GM12878 (cell line): Measurements from ENCODE around the gene S100A6. TPM values are rescaled to one million over a fixed set of nuclear protein-coding genes. Genes with fewer than 3 reads are reported as not detected.

Source experiments
- ATAC-seq: fragments of 200-7000 bp; cut with Tn5 transposase; 3 replicates; pipeline ENCODE4 v1.9.1; 2020; ENCODE audit warnings: mild to moderate bottlenecking, moderate library complexity
- BruUV-seq: library from RNA; stranded (reverse); fragments of 400-500 nt; replicated peaks from 2 replicates; lab custom pipeline; 2021; lab: Mats Ljungman, UMichigan
- CTCF ChIA-PET: fragments of 300-600 bp; sonication (Branson Sonifier 250); formaldehyde crosslinking; extraction: SDS; loops from one replicate; lab custom pipeline; 2021; ENCODE audit warnings: inconsistent platforms; lab: Yijun Ruan, JAX
- POLR2A ChIA-PET: fragments of 350-600 bp; formaldehyde crosslinking; extraction: SDS; loops from one replicate; lab custom pipeline; 2021; ENCODE audit warnings: inconsistent platforms; lab: Charles Lee
- RAD21 ChIA-PET: fragments of 300-600 bp; sonication (Branson Sonifier 250); formaldehyde crosslinking; loops from one replicate; lab custom pipeline; 2023; ENCODE audit warnings: antibody characterized with exemption; ENCODE audit not compliant: unreplicated experiment; lab: Charles Lee
- SMC1A ChIA-PET: fragments of 300-600 bp; sonication (Branson Sonifier 250); formaldehyde crosslinking; loops from one replicate; lab custom pipeline; 2023; ENCODE audit not compliant: unreplicated experiment, uncharacterized antibody; lab: Charles Lee
- DNase-seq: peaks from one replicate; pipeline ENCODE4 v3.0.0-alpha.2; 2011; ENCODE audit warnings: low read depth, low spot score
- FAIRE-seq: peaks from 3 replicates; lab custom pipeline; 2011; peaks lifted over from hg19 to GRCh38; lab: Jason Lieb, UNC
- H2AFZ ChIP-seq: 2 replicates; pipeline ENCODE4 v1.6.0; 2011; ENCODE audit warnings: low read depth, low read length, control low read depth; ENCODE audit not compliant: control insufficient read depth
- H3K27ac ChIP-seq: 2 replicates; pipeline ENCODE4 v1.5.1; 2011; ENCODE audit warnings: control low read depth; ENCODE audit not compliant: control insufficient read depth, insufficient read depth
- H3K27me3 ChIP-seq, 2 experiments: replicated peaks in 1 of 2; 2 replicates each; pipeline versions ENCODE4 v1.6.0 to v1.6.1; 2011; ENCODE audit warnings: low read length in 1 of 2; ENCODE audit not compliant: control insufficient read depth in 2 of 2, insufficient read depth in 2 of 2
- H3K36me3 ChIP-seq, 2 experiments: 2 replicates each; pipeline ENCODE4 v1.5.1; 2011; ENCODE audit warnings: low read length in 1 of 2; ENCODE audit not compliant: control insufficient read depth in 2 of 2, insufficient read depth in 2 of 2
- H3K4me1 ChIP-seq: 2 replicates; pipeline ENCODE4 v1.6.1; 2011; ENCODE audit warnings: mild to moderate bottlenecking, low read length, moderate library complexity, mixed read lengths; ENCODE audit not compliant: control insufficient read depth, insufficient read depth
- H3K4me2 ChIP-seq: 2 replicates; pipeline ENCODE4 v1.6.0; 2011; ENCODE audit warnings: control low read depth; ENCODE audit not compliant: control insufficient read depth, insufficient read depth
- H3K4me3 ChIP-seq: fragments of 200-600 bp; sonication (generic); 2 replicates; pipeline ENCODE4 v1.5.1; 2016
- H3K79me2 ChIP-seq: 2 replicates; pipeline ENCODE4 v1.6.0; 2011; ENCODE audit warnings: low read length; ENCODE audit not compliant: control insufficient read depth, insufficient read depth
- H3K9ac ChIP-seq: 2 replicates; pipeline ENCODE4 v1.8.0; 2011; ENCODE audit warnings: low read length, control low read depth, mixed read lengths; ENCODE audit not compliant: control insufficient read depth, insufficient read depth
- H3K9me3 ChIP-seq: replicated peaks from 3 replicates; pipeline ENCODE4 v1.5.1; 2011; ENCODE audit warnings: mild to moderate bottlenecking, low read length; ENCODE audit not compliant: control insufficient read depth, insufficient read depth
- H4K20me1 ChIP-seq: 2 replicates; pipeline ENCODE4 v1.6.0; 2011; ENCODE audit not compliant: control insufficient read depth, insufficient read depth
- BMI1 ChIP-seq: fragments of 450-650 bp; IDR thresholded peaks from 2 replicates; pipeline ENCODE4 v1.6.1; 2016; ENCODE audit warnings: mild to moderate bottlenecking, moderate library complexity, borderline replicate concordance
- CBFB ChIP-seq: IDR thresholded peaks from 2 replicates; pipeline ENCODE4 v1.6.1; 2016; ENCODE audit warnings: antibody characterized with exemption, low read depth
- CHD2 ChIP-seq: IDR thresholded peaks from 2 replicates; pipeline ENCODE4 v1.6.1; 2011; ENCODE audit warnings: low read depth, low read length, improper control_type of control experiment, borderline replicate concordance
- EGR1 ChIP-seq, 2 experiments: IDR thresholded peaks; 1 replicate in 1 of 2; 2 replicates in 1 of 2; pipeline ENCODE4 v1.6.1; 2011 to 2012; ENCODE audit warnings: low read depth in 2 of 2, low read length in 2 of 2, borderline replicate concordance in 1 of 2, mild to moderate bottlenecking in 1 of 2, moderate library complexity in 1 of 2
- FOS ChIP-seq: IDR thresholded peaks from 3 replicates; pipeline ENCODE4 v1.6.1; 2011; ENCODE audit warnings: borderline replicate concordance; ENCODE audit not compliant: insufficient read length; ENCODE audit errors: extremely low read depth
- FOXM1 ChIP-seq: IDR thresholded peaks from 2 replicates; pipeline ENCODE4 v1.6.1; 2012; ENCODE audit warnings: low read depth, mild to moderate bottlenecking, inconsistent platforms, low read length, moderate library complexity
- HDAC2 ChIP-seq: fragments of 200-600 bp; sonication (generic); IDR thresholded peaks from 2 replicates; pipeline ENCODE4 v1.6.1; 2017
- HDGF ChIP-seq: fragments of 450-650 bp; IDR thresholded peaks from 2 replicates; pipeline ENCODE4 v1.6.1; 2016; ENCODE audit warnings: antibody characterized with exemption
- MEF2B ChIP-seq: fragments of 450-650 bp; IDR thresholded peaks from 2 replicates; pipeline ENCODE4 v1.6.1; 2018; ENCODE audit warnings: mild to moderate bottlenecking, moderate library complexity; ENCODE audit not compliant: partially characterized antibody, poor library complexity, severe bottlenecking
- NBN ChIP-seq: fragments of 450-650 bp; IDR thresholded peaks from 2 replicates; pipeline ENCODE4 v1.6.1; 2016
- SMARCA5 ChIP-seq: fragments of 450-650 bp; IDR thresholded peaks from 2 replicates; pipeline ENCODE4 v1.6.1; 2017; ENCODE audit warnings: mild to moderate bottlenecking
- ZSCAN29 ChIP-seq: fragments of 450-650 bp; IDR thresholded peaks from 2 replicates; pipeline ENCODE4 v1.6.1; 2017; ENCODE audit warnings: mild to moderate bottlenecking, moderate library complexity
- WGBS: methylation state at CpG from one replicate; pipeline ENCODE4 v1.1.6; 2016; ENCODE audit warnings: low lambda C conversion rate; ENCODE audit not compliant: insufficient replicate concordance, insufficient coverage; ENCODE audit errors: missing lambda C conversion rate; 5-methylcytosine and 5-hydroxymethylcytosine counted together
- in situ Hi-C: fragments of 300-500 bp; cut with MboI; formaldehyde crosslinking; loops from 9 replicates; pipeline ENCODE4 v1.14.3; 2018; ENCODE audit warnings: mixed read lengths
- intact Hi-C: fragments of 100-400 bp; cut with micrococcal nuclease; formaldehyde crosslinking; loops from one replicate; pipeline ENCODE4 v1.14.2; 2022; ENCODE audit not compliant: unreplicated experiment
- polyA plus RNA-seq, 11 experiments: library from polyadenylated mRNA; depleted of rRNA in 4 of 11; unstranded in 6 of 11; stranded (reverse) in 5 of 11; fragments of >200 nt; fragmentation: Nextera tagmentation in 4 of 11; fragmentation: Illumina TruSeq in 1 of 11; extraction: Ambion mirVana in 4 of 11; extraction: Trizol in 1 of 11; gene quantifications; 1 replicate in 1 of 11; 2 replicates in 10 of 11; pipeline versions ENCODE4 v1.2.1 to v1.2.3, GENCODE V29; 2011 to 2016; ENCODE audit warnings: inconsistent platforms in 2 of 11, missing spikeins in 2 of 11, low read depth in 1 of 11
- total RNA-seq, 4 experiments: library from RNA; depleted of rRNA in 3 of 4; stranded (reverse); fragments of >200 nt in 3 of 4; fragmentation: Illumina TruSeq in 1 of 4; extraction: Trizol in 1 of 4; gene quantifications; 2 replicates each; pipeline versions ENCODE4 v1.2.1 to v1.2.3, GENCODE V29; 2013 to 2021
- TF ChIP-seq, protein P1 (sequence below): IDR thresholded peaks from 2 replicates; pipeline ENCODE4 v1.6.1; 2011; ENCODE audit warnings: borderline replicate concordance, low read depth, mild to moderate bottlenecking, moderate library complexity, low read length; ENCODE audit not compliant: insufficient read depth, poor library complexity, severe bottlenecking
- TF ChIP-seq, protein P2 (sequence below): fragments of 450-650 bp; IDR thresholded peaks from 2 replicates; pipeline ENCODE4 v1.6.1; 2017; ENCODE audit warnings: mild to moderate bottlenecking, moderate library complexity
- TF ChIP-seq, protein P3 (sequence below), 3 experiments: IDR thresholded peaks in 2 of 3; conservative IDR thresholded peaks in 1 of 3; 2 replicates each; pipeline ENCODE4 v1.5.1; 2011; ENCODE audit warnings: low read depth in 3 of 3, low read length in 3 of 3, mild to moderate bottlenecking in 3 of 3, control low read depth in 2 of 3, moderate library complexity in 2 of 3, inconsistent platforms in 1 of 3, mixed read lengths in 1 of 3; ENCODE audit not compliant: control insufficient read depth in 2 of 3, insufficient read depth in 1 of 3; ENCODE audit errors: extremely low read depth in 1 of 3
- TF ChIP-seq, protein P4 (sequence below): IDR thresholded peaks from 2 replicates; pipeline ENCODE4 v1.6.1; 2012; ENCODE audit warnings: low read depth, low read length, improper control_type of control experiment

S100A6 gene
- total and polyA plus RNA-seq, 10 of the 15 experiments (the other 5 are each of a cell fraction or from before 2014, with no cell fraction given), result 7.2 to 121 (median 45.7) TPM

DNA sequence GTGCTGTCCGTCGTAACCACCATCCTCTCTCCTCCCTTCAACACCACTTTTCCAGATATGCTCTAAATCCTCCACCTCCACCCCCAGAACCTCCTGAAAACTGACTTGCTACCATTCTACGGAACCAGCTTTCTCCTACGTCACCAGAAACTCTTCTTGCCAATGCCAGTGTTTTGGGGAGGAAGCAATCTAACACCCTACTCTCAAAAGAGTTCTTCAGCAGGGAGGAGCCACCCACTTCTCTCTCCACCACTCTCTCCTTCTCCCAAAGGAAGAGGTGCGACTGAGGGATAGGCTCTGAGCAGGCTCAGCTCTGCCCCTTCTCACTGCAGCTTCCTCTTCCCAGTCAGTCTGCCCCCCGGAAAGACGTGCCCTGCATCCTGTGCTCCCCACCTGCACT is 35.9 kb upstream of the S100A6 start:
- SMC1A ChIA-PET, result interaction anchor here (0.5 to 4.0 kb wide), 22 partner anchors 10 to 218 kb away, joined by 3 to 36 read pairs (median 7); partner anchors contain the start of genes CHTOP, ILF2, S100A1 and S100A13
- H3K4me1 ChIP-seq, result peaks cover 9% of the 10 kb centered on the region
- H3K27me3 ChIP-seq, result no peaks in the 10 kb centered on the region
- H4K20me1 ChIP-seq, result no peaks in the 10 kb centered on the region
- TF ChIP-seq, protein P1, sequence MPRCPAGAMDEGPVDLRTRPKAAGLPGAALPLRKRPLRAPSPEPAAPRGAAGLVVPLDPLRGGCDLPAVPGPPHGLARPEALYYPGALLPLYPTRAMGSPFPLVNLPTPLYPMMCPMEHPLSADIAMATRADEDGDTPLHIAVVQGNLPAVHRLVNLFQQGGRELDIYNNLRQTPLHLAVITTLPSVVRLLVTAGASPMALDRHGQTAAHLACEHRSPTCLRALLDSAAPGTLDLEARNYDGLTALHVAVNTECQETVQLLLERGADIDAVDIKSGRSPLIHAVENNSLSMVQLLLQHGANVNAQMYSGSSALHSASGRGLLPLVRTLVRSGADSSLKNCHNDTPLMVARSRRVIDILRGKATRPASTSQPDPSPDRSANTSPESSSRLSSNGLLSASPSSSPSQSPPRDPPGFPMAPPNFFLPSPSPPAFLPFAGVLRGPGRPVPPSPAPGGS, result no peak
- TF ChIP-seq, protein P2, sequence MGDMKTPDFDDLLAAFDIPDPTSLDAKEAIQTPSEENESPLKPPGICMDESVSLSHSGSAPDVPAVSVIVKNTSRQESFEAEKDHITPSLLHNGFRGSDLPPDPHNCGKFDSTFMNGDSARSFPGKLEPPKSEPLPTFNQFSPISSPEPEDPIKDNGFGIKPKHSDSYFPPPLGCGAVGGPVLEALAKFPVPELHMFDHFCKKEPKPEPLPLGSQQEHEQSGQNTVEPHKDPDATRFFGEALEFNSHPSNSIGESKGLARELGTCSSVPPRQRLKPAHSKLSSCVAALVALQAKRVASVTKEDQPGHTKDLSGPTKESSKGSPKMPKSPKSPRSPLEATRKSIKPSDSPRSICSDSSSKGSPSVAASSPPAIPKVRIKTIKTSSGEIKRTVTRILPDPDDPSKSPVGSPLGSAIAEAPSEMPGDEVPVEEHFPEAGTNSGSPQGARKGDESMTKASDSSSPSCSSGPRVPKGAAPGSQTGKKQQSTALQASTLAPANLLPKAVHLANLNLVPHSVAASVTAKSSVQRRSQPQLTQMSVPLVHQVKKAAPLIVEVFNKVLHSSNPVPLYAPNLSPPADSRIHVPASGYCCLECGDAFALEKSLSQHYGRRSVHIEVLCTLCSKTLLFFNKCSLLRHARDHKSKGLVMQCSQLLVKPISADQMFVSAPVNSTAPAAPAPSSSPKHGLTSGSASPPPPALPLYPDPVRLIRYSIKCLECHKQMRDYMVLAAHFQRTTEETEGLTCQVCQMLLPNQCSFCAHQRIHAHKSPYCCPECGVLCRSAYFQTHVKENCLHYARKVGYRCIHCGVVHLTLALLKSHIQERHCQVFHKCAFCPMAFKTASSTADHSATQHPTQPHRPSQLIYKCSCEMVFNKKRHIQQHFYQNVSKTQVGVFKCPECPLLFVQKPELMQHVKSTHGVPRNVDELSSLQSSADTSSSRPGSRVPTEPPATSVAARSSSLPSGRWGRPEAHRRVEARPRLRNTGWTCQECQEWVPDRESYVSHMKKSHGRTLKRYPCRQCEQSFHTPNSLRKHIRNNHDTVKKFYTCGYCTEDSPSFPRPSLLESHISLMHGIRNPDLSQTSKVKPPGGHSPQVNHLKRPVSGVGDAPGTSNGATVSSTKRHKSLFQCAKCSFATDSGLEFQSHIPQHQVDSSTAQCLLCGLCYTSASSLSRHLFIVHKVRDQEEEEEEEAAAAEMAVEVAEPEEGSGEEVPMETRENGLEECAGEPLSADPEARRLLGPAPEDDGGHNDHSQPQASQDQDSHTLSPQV, result no peak
- TF ChIP-seq EGR1 (IDR thresholded peaks at IDR 0.05; ENCODE audit: borderline replicate concordance in 1 of 2, low read depth in 2 of 2, low read length in 2 of 2) (no peak), CBFB (no peak), BMI1 (no peak), HDGF (no peak), MEF2B (no peak), FOXM1 (no peak), HDAC2 (no peak), NBN (no peak), SMARCA5 (no peak), ZSCAN29 (no peak), CHD2 (no peak), FOS (no peak)
- TF ChIP-seq, protein P3, sequence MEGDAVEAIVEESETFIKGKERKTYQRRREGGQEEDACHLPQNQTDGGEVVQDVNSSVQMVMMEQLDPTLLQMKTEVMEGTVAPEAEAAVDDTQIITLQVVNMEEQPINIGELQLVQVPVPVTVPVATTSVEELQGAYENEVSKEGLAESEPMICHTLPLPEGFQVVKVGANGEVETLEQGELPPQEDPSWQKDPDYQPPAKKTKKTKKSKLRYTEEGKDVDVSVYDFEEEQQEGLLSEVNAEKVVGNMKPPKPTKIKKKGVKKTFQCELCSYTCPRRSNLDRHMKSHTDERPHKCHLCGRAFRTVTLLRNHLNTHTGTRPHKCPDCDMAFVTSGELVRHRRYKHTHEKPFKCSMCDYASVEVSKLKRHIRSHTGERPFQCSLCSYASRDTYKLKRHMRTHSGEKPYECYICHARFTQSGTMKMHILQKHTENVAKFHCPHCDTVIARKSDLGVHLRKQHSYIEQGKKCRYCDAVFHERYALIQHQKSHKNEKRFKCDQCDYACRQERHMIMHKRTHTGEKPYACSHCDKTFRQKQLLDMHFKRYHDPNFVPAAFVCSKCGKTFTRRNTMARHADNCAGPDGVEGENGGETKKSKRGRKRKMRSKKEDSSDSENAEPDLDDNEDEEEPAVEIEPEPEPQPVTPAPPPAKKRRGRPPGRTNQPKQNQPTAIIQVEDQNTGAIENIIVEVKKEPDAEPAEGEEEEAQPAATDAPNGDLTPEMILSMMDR (IDR thresholded peaks at IDR 0.05 in 2 of 3, conservative IDR thresholded peaks at IDR 0.05 in 1 of 3; ENCODE audit: control insufficient read depth in 2 of 3, extremely low read depth in 1 of 3, insufficient read depth in 1 of 3, low read depth in 3 of 3, low read length in 3 of 3), result no peak
- TF ChIP-seq, protein P4, sequence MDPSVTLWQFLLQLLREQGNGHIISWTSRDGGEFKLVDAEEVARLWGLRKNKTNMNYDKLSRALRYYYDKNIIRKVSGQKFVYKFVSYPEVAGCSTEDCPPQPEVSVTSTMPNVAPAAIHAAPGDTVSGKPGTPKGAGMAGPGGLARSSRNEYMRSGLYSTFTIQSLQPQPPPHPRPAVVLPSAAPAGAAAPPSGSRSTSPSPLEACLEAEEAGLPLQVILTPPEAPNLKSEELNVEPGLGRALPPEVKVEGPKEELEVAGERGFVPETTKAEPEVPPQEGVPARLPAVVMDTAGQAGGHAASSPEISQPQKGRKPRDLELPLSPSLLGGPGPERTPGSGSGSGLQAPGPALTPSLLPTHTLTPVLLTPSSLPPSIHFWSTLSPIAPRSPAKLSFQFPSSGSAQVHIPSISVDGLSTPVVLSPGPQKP, result no peak
- in situ Hi-C loops (no loop called here), intact Hi-C loops (loop anchor here (1.0 to 5.0 kb wide), 2 partner anchors 46 to 101 kb away; partner anchors contain the start of gene ILF2)
- no peak overlapping the region for H3K27ac ChIP-seq
- CTCF ChIA-PET, result interaction anchor here (0.7 to 7.5 kb wide), 35 partner anchors 10 to 415 kb away, joined by 3 to 216 read pairs (median 9); partner anchors contain the start of genes CHTOP, ILF2, JTB and RAB13
- H3K4me3 ChIP-seq, result no peak overlapping the region
- ATAC-seq (no peak), DNase-seq (no peak), FAIRE-seq (no peak)
- WGBS, result 59% methylated on average over 7 of the region's 7 CpGs
- RAD21 ChIA-PET, result interaction anchor here (0.6 to 5.2 kb wide), 18 partner anchors 10 to 586 kb away, joined by 3 to 60 read pairs (median 8); partner anchors contain the start of genes CHTOP, RAB13, S100A1 and S100A13
- no peaks in the 10 kb centered on the region for H3K9me3 ChIP-seq
- H3K79me2 ChIP-seq, result no peaks in the 10 kb centered on the region
- H3K4me2 ChIP-seq, result no peak overlapping the region
- no peak overlapping the region for H2AFZ ChIP-seq
- H3K9ac ChIP-seq, result no peak overlapping the region
- POLR2A ChIA-PET, result interaction anchor here (0.7 to 1.8 kb wide), 6 partner anchors 27 to 414 kb away, joined by 3 to 11 read pairs (median 5); partner anchors contain the start of genes CHTOP and S100A6
- no peaks in the 10 kb centered on the region for H3K36me3 ChIP-seq
- no TSS peak for BruUV-seq
